Fibroblast of skin of right biceps (primary cell): ENCODE data around the gene COMMD10.
"Not testable (repeated sequence)": the region's sequence is repeated elsewhere in the genome, so short reads cannot be mapped to it uniquely, and the experiment has no call there.

ENCODE experiments used
- DNase-seq: peaks from one replicate; pipeline ENCODE4 v3.0.0-alpha.2; 2013

The COMMD10 gene

DNA sequence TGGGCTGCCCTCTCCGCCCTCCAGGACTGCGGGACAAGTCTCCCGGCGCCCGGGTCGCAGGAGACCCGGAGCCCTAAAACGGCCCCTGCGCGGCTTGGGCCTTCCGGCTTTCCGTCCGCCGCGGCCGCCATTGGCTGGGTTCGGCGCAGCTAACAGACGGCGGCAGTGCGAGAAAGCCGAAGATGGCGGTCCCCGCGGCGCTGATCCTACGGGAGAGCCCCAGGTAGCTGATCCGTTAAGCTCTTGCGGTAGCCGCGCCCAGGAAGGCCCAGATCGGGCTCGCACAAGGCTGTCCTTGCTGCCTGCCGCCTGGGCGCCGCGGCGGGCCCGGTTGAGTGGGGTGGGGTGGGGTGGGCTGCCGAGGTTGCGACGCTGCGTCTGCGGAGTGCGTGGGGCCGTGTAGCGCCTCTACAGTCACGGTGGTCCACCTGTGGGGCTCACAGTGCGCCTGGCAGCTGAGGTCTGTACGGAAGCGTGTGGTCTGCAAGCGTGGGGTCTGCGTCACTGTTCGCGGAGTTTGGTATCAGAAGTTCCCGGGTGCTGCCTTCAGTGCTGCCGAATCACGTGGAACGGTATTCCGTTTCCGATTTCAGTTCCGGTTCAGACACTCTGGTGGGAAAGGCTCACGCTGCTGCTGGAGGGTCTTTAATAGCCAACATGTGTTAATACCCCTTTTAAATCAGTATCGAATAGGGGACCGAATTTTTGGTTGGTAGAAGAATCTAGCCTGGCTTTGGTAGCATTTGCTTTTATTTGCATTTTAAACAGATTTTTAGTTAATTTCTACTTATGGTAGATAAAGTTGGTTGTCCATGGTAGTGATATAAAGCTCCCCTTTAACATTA, at the start of gene COMMD10:
Gene COMMD10, plus strand, starts transcription at position 155 of the 845 bp plus-strand sequence.
- DNase-seq, result peak; percentile 84

- DNase-seq, result no peak
Observed at GRCh38 chr5:116035123-116035522, 49.7 kb upstream of the COMMD10 start.

DNA sequence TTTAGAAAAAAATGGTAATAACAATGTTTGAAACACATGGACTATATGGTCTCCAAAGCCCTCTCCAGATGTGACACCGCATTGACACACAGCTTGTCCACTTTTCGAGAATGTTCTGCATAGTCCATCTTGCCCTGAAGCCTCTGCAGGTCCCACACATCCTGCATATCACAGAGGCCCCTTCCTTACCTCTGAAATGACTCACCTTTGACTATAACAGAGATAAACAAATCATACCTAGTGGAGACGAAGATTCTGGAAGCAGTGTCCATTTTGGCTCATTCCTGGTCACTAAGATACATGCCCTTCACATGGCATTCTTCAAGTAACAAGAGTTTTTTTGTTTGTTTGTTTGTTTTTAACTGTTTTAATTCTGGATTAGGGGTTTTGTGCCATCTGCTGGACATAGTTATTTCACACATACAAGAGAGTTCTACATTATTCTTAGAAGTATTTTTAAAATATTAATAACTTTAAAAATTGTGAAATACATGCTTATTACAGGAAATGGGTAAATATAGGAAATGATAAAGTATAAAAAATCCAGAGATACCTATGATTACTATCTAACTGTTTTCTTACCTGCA, 47.5 kb upstream of the COMMD10 start:
- no peak for DNase-seq

- DNase-seq, result no peak
Observed at GRCh38 chr5:116038817-116039216, 46.0 kb upstream of the COMMD10 start.

GRCh38 chr5:116042375-116042774, 42.5 kb upstream of the COMMD10 start:
- DNase-seq, result no peak

DNA sequence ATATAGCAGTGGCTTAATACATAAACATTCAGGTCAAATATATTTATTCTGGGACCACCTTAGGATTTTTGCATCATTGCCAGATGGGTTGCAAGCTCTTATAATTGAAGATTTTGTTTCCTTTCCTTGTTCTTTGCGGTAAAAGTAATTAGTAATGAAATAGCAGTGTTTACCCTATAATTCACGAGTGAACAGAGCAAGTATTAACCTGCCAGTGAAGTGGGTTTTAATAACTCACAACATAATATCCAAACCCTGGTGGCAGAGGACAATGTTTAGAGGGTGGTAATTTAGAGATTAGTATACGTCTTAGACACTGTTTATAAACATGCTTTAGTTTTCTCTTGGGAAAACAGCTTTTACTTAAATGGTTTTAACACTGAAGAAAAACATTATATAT, 40.8 kb upstream of the COMMD10 start:
- no peak for DNase-seq

DNA sequence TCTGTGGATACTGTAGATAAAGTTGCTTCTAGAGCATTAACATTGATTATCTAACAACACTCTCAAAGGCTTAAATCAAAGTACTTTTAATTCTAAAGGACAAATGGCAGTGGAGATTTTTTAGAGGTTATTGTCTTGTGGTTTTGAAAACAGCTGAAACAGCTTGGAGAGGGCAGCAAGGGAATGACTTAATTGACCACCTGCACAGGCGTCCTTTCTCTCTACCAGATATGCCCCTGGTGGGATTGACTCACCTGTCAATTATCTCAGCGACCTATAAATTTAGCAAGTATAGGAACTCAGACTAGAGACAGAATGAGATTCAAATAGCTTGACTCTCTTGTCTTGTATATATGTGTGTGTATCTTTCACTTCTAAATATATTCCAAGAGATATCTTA, 39.0 kb upstream of the COMMD10 start:
- no peak for DNase-seq

GRCh38 chr5:116046261-116046660, 38.6 kb upstream of the COMMD10 start:
- DNase-seq, result no peak

- DNase-seq, result no peak
Observed at GRCh38 chr5:116046823-116047222, 38.0 kb upstream of the COMMD10 start.

DNA sequence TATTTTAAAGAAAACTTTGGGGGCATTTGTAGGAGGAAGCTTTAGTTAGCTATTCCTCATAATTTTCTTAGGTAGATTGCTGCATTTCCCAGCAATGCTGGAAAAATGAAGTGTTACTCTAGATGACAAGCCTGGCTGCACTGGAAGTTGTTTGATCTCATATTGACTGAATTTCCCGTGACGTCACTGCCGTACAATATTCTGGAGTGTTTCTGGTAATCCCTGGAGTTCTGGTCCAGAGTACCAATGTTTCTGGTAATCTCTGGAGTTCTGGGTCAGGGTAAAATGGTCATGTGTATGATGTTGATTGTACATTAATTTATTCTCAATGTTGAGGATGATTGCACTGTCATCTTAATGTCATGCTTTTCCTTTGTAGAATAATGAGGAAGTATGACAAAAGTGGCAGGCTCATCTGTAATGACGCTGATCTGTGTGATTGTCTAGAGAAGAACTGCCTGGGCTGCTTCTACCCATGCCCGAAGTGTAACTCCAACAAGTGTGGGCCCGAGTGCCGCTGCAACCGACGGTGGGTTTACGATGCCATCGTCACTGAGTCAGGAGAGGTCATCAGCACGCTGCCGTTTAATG, 26.4 kb upstream of the COMMD10 start:
- DNase-seq, result no peak

GRCh38 chr5:116062352-116062751, 22.5 kb upstream of the COMMD10 start:
- DNase-seq, result no peak

GRCh38 chr5:116063950-116064349, 20.9 kb upstream of the COMMD10 start:
- no peak for DNase-seq

DNA sequence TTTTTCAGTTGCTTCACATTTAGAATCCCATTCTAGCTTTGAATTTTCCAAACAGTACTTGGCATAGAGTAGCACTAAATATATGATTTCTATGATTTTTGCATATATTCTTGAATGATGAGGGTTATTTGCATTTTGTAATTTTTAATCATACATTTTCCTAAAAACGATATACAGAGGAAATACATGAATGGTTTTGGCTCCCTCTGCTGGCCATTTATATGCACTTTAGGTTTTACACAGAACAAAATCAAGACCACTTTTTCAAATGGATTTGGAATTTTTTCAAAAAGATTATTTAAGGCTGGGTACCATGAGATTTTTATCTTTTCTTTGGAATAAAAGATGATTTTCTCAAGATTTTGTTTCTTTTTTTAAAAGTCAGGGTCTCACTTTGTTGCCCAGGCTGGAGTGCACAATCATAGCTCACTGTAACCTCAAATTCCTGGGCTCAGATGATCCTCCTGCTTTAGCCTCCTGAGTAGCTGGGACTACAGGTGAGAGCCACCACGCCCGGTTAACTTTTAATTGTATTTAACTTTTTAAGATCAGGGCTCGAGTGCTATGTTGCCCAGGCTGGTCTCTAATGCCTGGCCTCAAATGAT, 16.7 kb upstream of the COMMD10 start:
- peak; percentile 53 for DNase-seq

GRCh38 chr5:116071211-116071610, 13.6 kb upstream of the COMMD10 start:
- DNase-seq, result no peak

DNA sequence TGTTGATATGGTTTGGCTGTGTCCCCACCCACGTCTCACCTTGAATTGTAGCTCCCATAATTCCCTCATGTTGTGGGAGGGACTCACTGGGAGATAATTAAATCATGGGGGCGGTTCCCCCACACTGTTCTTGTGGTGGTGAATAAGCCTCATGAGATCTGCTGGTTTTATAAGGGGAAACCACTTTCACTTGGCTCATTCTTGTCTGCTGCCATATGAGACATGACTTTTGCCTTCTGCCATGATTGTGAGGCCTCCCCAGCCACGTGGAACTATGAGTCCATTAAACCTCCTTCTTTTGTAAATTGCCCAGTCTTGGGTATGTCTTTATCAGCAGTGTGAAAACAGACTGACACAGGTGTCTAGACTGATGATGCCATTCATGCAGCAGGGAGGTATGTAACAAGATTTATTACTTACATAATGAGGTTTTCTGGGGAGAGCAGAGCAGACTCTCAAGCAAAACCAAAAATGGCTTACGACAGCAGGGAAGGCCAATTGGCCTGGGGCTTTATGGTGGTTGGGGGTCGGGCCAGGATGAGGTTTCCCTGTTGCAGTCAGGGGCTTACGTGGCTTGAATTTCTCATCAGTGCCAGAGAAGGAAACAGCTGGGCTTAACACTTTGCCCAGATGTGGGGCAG, 9.5 kb upstream of the COMMD10 start:
- DNase-seq, result no peak

GRCh38 chr5:116076496-116076895, 8.3 kb upstream of the COMMD10 start:
- DNase-seq, result no peak

GRCh38 chr5:116078199-116078598, 6.6 kb upstream of the COMMD10 start:
- DNase-seq, result no peak

- peak; percentile 24 for DNase-seq
Observed at GRCh38 chr5:116084287-116084691, 536 bp upstream of the COMMD10 start.

GRCh38 chr5:116086309-116086708, 1.5 kb downstream of the COMMD10 start:
- DNase-seq, result not testable (repeated sequence)

- no peak for DNase-seq
Observed at GRCh38 chr5:116088062-116088461, 3.2 kb downstream of the COMMD10 start.

- DNase-seq, result no peak
Observed at GRCh38 chr5:116090302-116090701, 5.5 kb downstream of the COMMD10 start.

DNA sequence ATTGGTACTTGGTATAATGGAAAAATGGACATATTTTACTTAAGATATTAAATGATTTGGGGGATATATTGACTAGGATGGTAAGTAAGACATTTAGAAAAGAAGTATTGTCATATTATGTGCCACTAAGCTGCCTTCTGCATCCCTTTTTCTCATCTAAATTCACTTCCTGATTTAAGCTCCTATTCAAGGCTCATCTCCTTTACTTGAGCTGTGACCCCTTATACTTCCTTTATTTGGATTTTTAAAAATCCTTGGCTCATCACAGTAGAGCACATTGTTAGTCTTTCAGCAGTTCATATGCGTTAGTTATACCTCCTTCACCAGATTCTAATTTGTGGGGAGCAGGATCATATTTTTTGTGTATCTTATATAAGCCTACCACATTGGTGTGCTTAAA, 6.6 kb downstream of the COMMD10 start:
- no peak for DNase-seq

DNA sequence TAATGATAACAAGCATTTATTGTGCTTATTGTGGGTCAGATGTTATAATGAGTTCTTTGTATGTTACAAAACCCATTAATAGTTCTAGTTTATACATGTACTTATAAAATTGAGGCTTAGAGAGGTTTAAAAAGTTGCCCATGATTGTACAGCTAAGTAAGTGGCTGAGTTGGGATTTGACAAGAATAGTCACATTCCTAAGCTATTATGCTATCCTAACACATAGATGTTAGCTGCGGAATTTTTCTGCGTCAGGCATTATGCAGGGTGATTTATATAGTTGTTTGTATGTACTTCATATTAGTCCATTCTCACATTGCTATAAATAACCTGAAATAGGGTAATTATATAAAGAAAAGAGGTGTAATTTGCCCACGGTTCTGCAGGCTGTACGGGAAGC, 12.5 kb downstream of the COMMD10 start:
- DNase-seq, result peak; percentile 34
